Transverse colon (tissue), 4 donors: Measurements from ENCODE around the gene PCSK5. TPM values are rescaled to one million over a fixed set of nuclear protein-coding genes. Genes with fewer than 3 reads are reported as not detected.

ENCODE experiments used
- DNase-seq: peaks from one replicate; pipeline ENCODE4 v3.0.0-alpha.2; 2019
- H3K27ac ChIP-seq, 4 donors: fragments of 200-600 bp; sonication (generic); 2 replicates each; pipeline ENCODE4 v1.5.1; 2016 to 2018; ENCODE audit warnings: inconsistent platforms in 4 of 4
- H3K27me3 ChIP-seq: fragments of 200-600 bp; sonication (generic); 2 replicates; pipeline ENCODE4 v1.5.1; 2017; ENCODE audit warnings: inconsistent platforms
- H3K36me3 ChIP-seq, 4 donors: fragments of 200-600 bp; sonication (generic); 2 replicates each; pipeline ENCODE4 v1.5.1; 2017 to 2019; ENCODE audit warnings: inconsistent platforms in 4 of 4
- H3K4me1 ChIP-seq, 4 donors: fragments of 200-600 bp; sonication (generic); 2 replicates each; pipeline ENCODE4 v1.5.1; 2017 to 2020; ENCODE audit warnings: inconsistent platforms in 4 of 4
- H3K4me3 ChIP-seq, 4 donors: fragments of 200-600 bp; sonication (generic); 1 replicate in 1 of 4; 2 replicates in 3 of 4; pipeline versions ENCODE4 v1.5.1 to v1.6.1; 2017 to 2019; ENCODE audit warnings: inconsistent platforms in 4 of 4
- H3K9me3 ChIP-seq, 2 donors: fragments of 200-600 bp; sonication (generic); 2 replicates each; pipeline ENCODE4 v1.5.1; 2017 to 2019; ENCODE audit warnings: inconsistent platforms in 2 of 2
- EP300 ChIP-seq: sonication (generic); formaldehyde crosslinking; IDR thresholded peaks from one replicate; pipeline ENCODE4 v1.6.1; 2017; ENCODE audit warnings: antibody characterized with exemption, low read depth
- POLR2A ChIP-seq: fragments of 450-650 bp; IDR thresholded peaks from one replicate; pipeline ENCODE4 v1.6.1; 2016; ENCODE audit warnings: antibody characterized with exemption, mild to moderate bottlenecking, moderate library complexity
- POLR2AphosphoS5 ChIP-seq, 3 donors: sonication (generic); formaldehyde crosslinking; IDR thresholded peaks; one replicate each; pipeline ENCODE4 v1.6.1; 2016; ENCODE audit warnings: antibody characterized with exemption in 3 of 3
- WGBS, 2 donors: methylation state at CpG; one replicate each; pipeline ENCODE4 v1.1.5; 2018; ENCODE audit warnings: low coverage in 1 of 2; 5-methylcytosine and 5-hydroxymethylcytosine counted together
- in situ Hi-C, 4 donors: fragments of 200-750 bp; cut with MboI; loops; one replicate each; pipeline versions ENCODE4 v1.15.0 to v1.15.1; 2017; ENCODE audit warnings: low sequenced_read_pairs in 3 of 4, low pct_ligation_motif_present in 1 of 4, low pct_unique_long_range_greater_than_20kb in 1 of 4
- intact Hi-C: fragments of 100-400 bp; cut with DNase I; formaldehyde crosslinking; loops from one replicate; pipeline ENCODE4 v1.15.1; 2023; ENCODE audit warnings: low total_unique reads
- total RNA-seq, 4 donors: library from RNA; depleted of rRNA; stranded (reverse); fragments of >200 nt; gene quantifications; one replicate each; pipeline ENCODE4 v1.1.0, GENCODE V29; 2016
- TF ChIP-seq, protein P1 (sequence below), 5 experiments: fragments of 200-600 bp in 3 of 5; fragments of 450-650 bp in 2 of 5; sonication (generic) in 3 of 5; IDR thresholded peaks; 1 replicate in 2 of 5; 2 replicates in 3 of 5; pipeline ENCODE4 v1.5.1; 2016 to 2017; ENCODE audit warnings: antibody characterized with exemption in 5 of 5, inconsistent platforms in 3 of 5, mild to moderate bottlenecking in 2 of 5, moderate library complexity in 1 of 5

PCSK5 gene
- total RNA-seq, 4 donors from 2014 or later = 110 to 248 (median 127) TPM

DNA sequence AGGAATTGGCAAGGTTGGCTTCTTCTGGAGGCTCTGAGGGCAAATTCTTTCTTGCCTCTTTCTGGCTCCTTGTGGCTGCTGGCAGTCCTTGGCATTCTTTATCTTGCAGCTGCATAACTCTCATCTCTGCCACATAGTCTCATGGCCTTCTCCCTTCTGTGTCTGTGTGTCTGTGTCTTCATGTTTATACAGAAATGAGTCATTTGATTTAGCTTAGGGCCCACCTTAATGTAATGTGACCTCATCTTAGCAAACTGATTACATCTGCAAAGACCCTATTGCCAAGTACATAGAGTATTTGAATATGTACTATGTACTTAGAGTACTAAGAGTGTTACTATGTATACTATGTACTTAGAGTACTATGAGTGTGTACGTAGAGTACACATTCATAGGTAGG, 381.3 kb downstream of the PCSK5 start:
- 86 to 100% methylated on average over 1 of the region's 1 CpG for WGBS, 2 donors
- intact Hi-C loops (no loop called here), in situ Hi-C loops (no loop called here)
- H3K9me3 ChIP-seq = no peaks in the 10 kb centered on the region
- peaks cover 0 to 8% (median 0%) of the 10 kb centered on the region in 4 donors for H3K4me1 ChIP-seq
- TF ChIP-seq POLR2A (no peak), POLR2AphosphoS5 (IDR thresholded peaks at IDR 0.05) (no peak), EP300 (no peak)
- TF ChIP-seq, protein P1, sequence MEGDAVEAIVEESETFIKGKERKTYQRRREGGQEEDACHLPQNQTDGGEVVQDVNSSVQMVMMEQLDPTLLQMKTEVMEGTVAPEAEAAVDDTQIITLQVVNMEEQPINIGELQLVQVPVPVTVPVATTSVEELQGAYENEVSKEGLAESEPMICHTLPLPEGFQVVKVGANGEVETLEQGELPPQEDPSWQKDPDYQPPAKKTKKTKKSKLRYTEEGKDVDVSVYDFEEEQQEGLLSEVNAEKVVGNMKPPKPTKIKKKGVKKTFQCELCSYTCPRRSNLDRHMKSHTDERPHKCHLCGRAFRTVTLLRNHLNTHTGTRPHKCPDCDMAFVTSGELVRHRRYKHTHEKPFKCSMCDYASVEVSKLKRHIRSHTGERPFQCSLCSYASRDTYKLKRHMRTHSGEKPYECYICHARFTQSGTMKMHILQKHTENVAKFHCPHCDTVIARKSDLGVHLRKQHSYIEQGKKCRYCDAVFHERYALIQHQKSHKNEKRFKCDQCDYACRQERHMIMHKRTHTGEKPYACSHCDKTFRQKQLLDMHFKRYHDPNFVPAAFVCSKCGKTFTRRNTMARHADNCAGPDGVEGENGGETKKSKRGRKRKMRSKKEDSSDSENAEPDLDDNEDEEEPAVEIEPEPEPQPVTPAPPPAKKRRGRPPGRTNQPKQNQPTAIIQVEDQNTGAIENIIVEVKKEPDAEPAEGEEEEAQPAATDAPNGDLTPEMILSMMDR (IDR thresholded peaks at IDR 0.05) = no peak
- peaks cover 0 to 7% (median 0%) of the 10 kb centered on the region in 4 donors for H3K36me3 ChIP-seq
- no peak for DNase-seq
- no peak overlapping the region for H3K4me3 ChIP-seq
- H3K27me3 ChIP-seq = no peaks in the 10 kb centered on the region
- no peak overlapping the region for H3K27ac ChIP-seq

DNA sequence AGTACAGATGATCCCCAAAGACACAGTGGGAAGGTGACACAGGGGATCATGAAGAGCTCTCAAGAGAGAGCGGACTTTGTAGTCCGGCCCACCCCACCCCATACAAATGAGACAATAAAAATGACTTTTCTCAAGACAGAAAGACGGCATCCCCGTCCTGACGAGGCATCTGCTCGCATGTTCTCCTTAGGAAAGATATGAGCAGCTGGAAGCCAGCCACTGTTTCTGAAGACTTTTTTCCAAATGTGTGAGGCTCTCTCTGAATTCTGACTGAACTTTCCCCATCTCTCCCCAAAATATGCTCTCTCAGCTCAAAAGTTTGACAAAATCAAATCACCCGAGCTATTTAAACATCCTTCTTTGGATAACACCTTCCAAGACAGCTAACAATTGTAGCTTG, 398.6 kb downstream of the PCSK5 start:
- H3K4me1 ChIP-seq = no peaks in the 10 kb centered on the region
- 90 to 95% methylated on average over 6 to 7 of the region's 7 CpGs for WGBS, 2 donors
- H3K9me3 ChIP-seq = no peaks in the 10 kb centered on the region
- no peak for TF ChIP-seq POLR2A
- no peak for TF ChIP-seq EP300
- TF ChIP-seq, protein P1 (IDR thresholded peaks at IDR 0.05) = no peak
- TF ChIP-seq POLR2AphosphoS5 (IDR thresholded peaks at IDR 0.05) = no peak
- no peaks in the 10 kb centered on the region for H3K27me3 ChIP-seq
- intact Hi-C loops = no loop called here
- no peak overlapping the region for H3K27ac ChIP-seq
- H3K4me3 ChIP-seq = no peak overlapping the region
- in situ Hi-C loops = loop anchor here in 3 of 4 donors (25.0 kb wide), 2 partner anchors 402 to 1027 kb away; partner anchors contain the start of gene PCSK5 (in 2 of the 3)
- H3K36me3 ChIP-seq = no peaks in the 10 kb centered on the region
- no peak for DNase-seq

DNA sequence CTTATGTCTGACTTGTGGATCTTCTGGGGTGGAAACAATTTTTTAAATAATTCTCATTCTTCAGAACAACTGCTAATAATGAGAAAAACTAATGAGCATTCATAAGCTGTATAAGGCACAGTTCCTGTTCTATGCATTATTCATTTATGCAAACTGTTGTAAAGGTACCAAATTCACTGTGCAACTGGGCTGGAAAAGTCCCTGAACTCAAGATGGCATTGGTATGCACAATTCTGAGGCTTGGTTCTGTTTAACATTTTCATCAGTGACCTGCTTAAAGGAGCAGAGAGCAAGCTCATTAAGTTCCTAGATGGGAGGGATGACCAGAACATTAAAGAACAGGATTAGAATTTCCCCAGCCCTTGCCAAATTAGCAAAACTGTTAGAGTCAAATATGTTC, 399.2 kb downstream of the PCSK5 start:
- Histone ChIP-seq H3K9me3 (no peaks in the 10 kb centered on the region), H3K27ac (no peak overlapping the region), H3K27me3 (no peaks in the 10 kb centered on the region), H3K36me3 (no peaks in the 10 kb centered on the region), H3K4me3 (no peak overlapping the region), H3K4me1 (no peaks in the 10 kb centered on the region)
- in situ Hi-C loops = loop anchor here in 3 of 4 donors (25.0 kb wide), 2 partner anchors 402 to 1027 kb away; partner anchors contain the start of gene PCSK5 (in 2 of the 3)
- intact Hi-C loops = no loop called here
- DNase-seq = no peak
- TF ChIP-seq, protein P1 (IDR thresholded peaks at IDR 0.05) = no peak
- no peak for TF ChIP-seq POLR2AphosphoS5 (IDR thresholded peaks at IDR 0.05)
- no peak for TF ChIP-seq EP300
- TF ChIP-seq POLR2A = no peak

DNA sequence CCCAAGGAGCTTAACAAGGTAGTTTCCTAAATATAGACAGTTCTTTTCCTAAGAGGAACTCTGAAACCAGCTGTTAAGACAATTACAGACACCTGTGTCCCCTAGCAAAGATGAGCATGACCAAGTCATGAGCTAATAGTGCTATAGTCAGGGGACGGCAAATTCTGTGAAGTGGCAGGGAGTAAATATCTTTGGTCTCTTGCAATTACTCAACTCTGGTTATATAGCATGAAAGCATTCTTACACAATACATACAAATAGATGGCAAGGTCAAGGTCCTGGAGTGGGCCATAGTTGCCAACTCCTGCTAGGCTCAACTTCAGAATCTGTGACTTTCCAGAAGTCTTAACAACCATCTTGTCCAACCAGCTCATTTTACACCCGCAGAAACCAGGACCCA, 400.1 kb downstream of the PCSK5 start:
- H3K27ac ChIP-seq = no peak overlapping the region
- in situ Hi-C loops (loop anchor here in 3 of 4 donors (25.0 kb wide), 2 partner anchors 403 to 1028 kb away; partner anchors contain the start of gene PCSK5 (in 2 of the 3)), intact Hi-C loops (no loop called here)
- no peaks in the 10 kb centered on the region for H3K27me3 ChIP-seq
- H3K4me1 ChIP-seq = no peaks in the 10 kb centered on the region
- WGBS, 2 donors = 67 to 83% methylated on average over 1 to 2 of the region's 2 CpGs
- DNase-seq = no peak
- no peak for TF ChIP-seq POLR2AphosphoS5 (IDR thresholded peaks at IDR 0.05)
- TF ChIP-seq EP300 = no peak
- no peak for TF ChIP-seq POLR2A
- TF ChIP-seq, protein P1 (IDR thresholded peaks at IDR 0.05) = no peak
- H3K4me3 ChIP-seq = no peak overlapping the region
- no peaks in the 10 kb centered on the region for H3K9me3 ChIP-seq
- H3K36me3 ChIP-seq = peaks cover 0 to 5% (median 0%) of the 10 kb centered on the region in 4 donors
